EL (cell line): ENCODE results near the gene TNFRSF1A.
"Not testable (repeated sequence)": the region's sequence is repeated elsewhere in the genome, so short reads cannot be mapped to it uniquely, and the experiment has no call there.

Experiments
- DNase-seq: peaks from one replicate; pipeline ENCODE4 v3.0.0-alpha.2; 2016

TNFRSF1A gene

GRCh38 chr12:6355491-6356373 is 13.9 kb upstream of the TNFRSF1A start:
- DNase-seq: no peak

GRCh38 chr12:6354495-6355393 is 12.9 kb upstream of the TNFRSF1A start:
- no peak for DNase-seq

- no peak for DNase-seq
These were observed 10.6 kb upstream of the TNFRSF1A start for GRCh38 chr12:6352193-6353173.

GRCh38 chr12:6351622-6352021 is 9.7 kb upstream of the TNFRSF1A start:
- DNase-seq: no peak

GRCh38 chr12:6347367-6348338 is 5.8 kb upstream of the TNFRSF1A start:
- DNase-seq: no peak

GRCh38 chr12:6346942-6347341 is 5.1 kb upstream of the TNFRSF1A start:
- no peak for DNase-seq

- DNase-seq: no peak
These were observed 4.5 kb upstream of the TNFRSF1A start for GRCh38 chr12:6346235-6346832.

- DNase-seq: peak; percentile 97
These were observed 3.6 kb upstream of the TNFRSF1A start for GRCh38 chr12:6345319-6346091.

- not testable (repeated sequence) for DNase-seq
These were observed 2.3 kb upstream of the TNFRSF1A start for GRCh38 chr12:6344101-6344660.

- DNase-seq: no peak
These were observed 1.6 kb upstream of the TNFRSF1A start for GRCh38 chr12:6343518-6343917.

- DNase-seq: no peak
These were observed 439 bp upstream of the TNFRSF1A start for GRCh38 chr12:6342140-6342889.

- no peak for DNase-seq
These were observed 995 bp downstream of the TNFRSF1A start for GRCh38 chr12:6340745-6341416.

- DNase-seq: peak; percentile 86
These were observed 1.7 kb downstream of the TNFRSF1A start for GRCh38 chr12:6340032-6340638.

- no peak for DNase-seq
These were observed 2.9 kb downstream of the TNFRSF1A start for GRCh38 chr12:6338955-6339354.

- not testable (repeated sequence) for DNase-seq
These were observed 3.3 kb downstream of the TNFRSF1A start for GRCh38 chr12:6338536-6338935.

- DNase-seq: no peak
These were observed 3.9 kb downstream of the TNFRSF1A start for GRCh38 chr12:6337958-6338433.
